OCI-LY1 (cell line): ENCODE results near the gene TERT.
"Not testable (repeated sequence)": the region's sequence is repeated elsewhere in the genome, so short reads cannot be mapped to it uniquely, and the experiment has no call there.

Source experiments
- H2AFZ ChIP-seq: fragments of 200-600 bp; sonication (generic), shearing (Covaris generic); 2 replicates; pipeline ENCODE4 v1.6.0; 2014; ENCODE audit warnings: antibody characterized with exemption, mild to moderate bottlenecking, low read length
- H3F3A ChIP-seq: fragments of 200-600 bp; sonication (generic), shearing (Covaris generic); 2 replicates; pipeline ENCODE4 v1.6.0; 2014; ENCODE audit warnings: mild to moderate bottlenecking, antibody characterized with exemption, low read length, moderate library complexity; ENCODE audit not compliant: insufficient read depth
- H3K27ac ChIP-seq: fragments of 200-600 bp; sonication (generic); 2 replicates; pipeline ENCODE4 v1.5.1; 2014; ENCODE audit warnings: low read length, mixed run types, mild to moderate bottlenecking, low read depth; ENCODE audit not compliant: poor library complexity, severe bottlenecking
- H3K27me3 ChIP-seq: fragments of 200-600 bp; sonication (generic); 2 replicates; pipeline ENCODE4 v1.6.0; 2014; ENCODE audit warnings: antibody characterized with exemption, mild to moderate bottlenecking, low read length, moderate library complexity; ENCODE audit not compliant: insufficient read depth
- H3K36me3 ChIP-seq: fragments of 200-600 bp; sonication (generic); 2 replicates; pipeline ENCODE4 v1.6.1; 2014; ENCODE audit warnings: mild to moderate bottlenecking, antibody characterized with exemption, low read length, moderate library complexity, mixed read lengths; ENCODE audit not compliant: insufficient read depth
- H3K4me1 ChIP-seq: fragments of 200-600 bp; sonication (generic); 2 replicates; pipeline ENCODE4 v1.5.1; 2014; ENCODE audit warnings: mild to moderate bottlenecking, low read length, moderate library complexity; ENCODE audit not compliant: insufficient read depth, severe bottlenecking
- H3K4me2 ChIP-seq: fragments of 200-600 bp; sonication (generic), shearing (Covaris generic); 2 replicates; pipeline ENCODE4 v1.6.1; 2014; ENCODE audit warnings: low read length
- H3K4me3 ChIP-seq: fragments of 200-600 bp; sonication (generic); 2 replicates; pipeline ENCODE4 v1.5.1; 2014; ENCODE audit warnings: low read length, low read depth, mild to moderate bottlenecking, mixed read lengths; ENCODE audit not compliant: poor library complexity, severe bottlenecking
- H3K79me2 ChIP-seq: fragments of 200-600 bp; shearing (Covaris generic); 2 replicates; pipeline ENCODE4 v1.6.1; 2016; ENCODE audit warnings: mixed run types, low read length, mixed read lengths; ENCODE audit not compliant: insufficient read depth
- H3K9ac ChIP-seq: fragments of 200-600 bp; sonication (generic), shearing (Covaris generic); 2 replicates; pipeline ENCODE4 v1.6.1; 2014; ENCODE audit warnings: mild to moderate bottlenecking, low read length, mixed read lengths
- H3K9me2 ChIP-seq: fragments of 200-600 bp; sonication (generic), shearing (Covaris generic); 2 replicates; pipeline ENCODE4 v1.6.1; 2014; ENCODE audit warnings: low read depth, mild to moderate bottlenecking, low read length, mixed read lengths
- H3K9me3 ChIP-seq: fragments of 200-600 bp; shearing (Covaris generic); 2 replicates; pipeline ENCODE4 v1.6.1; 2014; ENCODE audit warnings: low read length, mixed read lengths
- H4K20me1 ChIP-seq: fragments of 200-600 bp; sonication (generic), shearing (Covaris generic); 2 replicates; pipeline ENCODE4 v1.6.0; 2016; ENCODE audit warnings: mild to moderate bottlenecking, low read length; ENCODE audit not compliant: insufficient read depth
- CTCF ChIP-seq: fragments of 200-600 bp; sonication (generic), shearing (Covaris generic); IDR thresholded peaks from 2 replicates; pipeline ENCODE4 v1.5.1; 2017; ENCODE audit warnings: mild to moderate bottlenecking, antibody characterized with exemption, low read length, moderate library complexity, mixed read lengths
- EZH2 ChIP-seq: fragments of 200-600 bp; sonication (generic), shearing (Covaris generic); IDR thresholded peaks from 2 replicates; pipeline ENCODE4 v1.8.0; 2017; ENCODE audit warnings: borderline replicate concordance, mixed run types, mild to moderate bottlenecking, antibody characterized with exemption, low read length, moderate library complexity, mixed read lengths

The TERT gene

GRCh38 chr5:1230551-1230950 lies 64.3 kb downstream of the TERT start:
- H3K27me3 ChIP-seq: peaks cover 8% of the 10 kb centered on the region; the same call in 1 of the 2 replicates
- 0 out of 2 replicates have a peak, but pooled peaks cover under 1% of the 10 kb centered on the region for H3K9me3 ChIP-seq
- H3K9ac ChIP-seq: no peak overlapping the region
- H3K4me3 ChIP-seq: no peak overlapping the region
- no peaks in the 10 kb centered on the region for H3K79me2 ChIP-seq
- H3K4me2 ChIP-seq: no peak overlapping the region
- H2AFZ ChIP-seq: no peak overlapping the region
- no peak overlapping the region for H3K27ac ChIP-seq
- no peaks in the 10 kb centered on the region for H4K20me1 ChIP-seq
- H3K36me3 ChIP-seq: no peaks in the 10 kb centered on the region
- H3K4me1 ChIP-seq: no peaks in the 10 kb centered on the region
- H3F3A ChIP-seq: no peaks in the 10 kb centered on the region
- TF ChIP-seq CTCF: no peak
- TF ChIP-seq EZH2: no peak
- no peaks in the 10 kb centered on the region for H3K9me2 ChIP-seq

- TF ChIP-seq EZH2: no peak
- no peak for TF ChIP-seq CTCF
- Histone ChIP-seq H2AFZ (no peak overlapping the region), H3F3A (no peaks in the 10 kb centered on the region), H3K9me2 (no peaks in the 10 kb centered on the region), H4K20me1 (no peaks in the 10 kb centered on the region), H3K9ac (no peak overlapping the region), H3K27ac (no peak overlapping the region), H3K4me2 (no peak overlapping the region), H3K4me1 (no peaks in the 10 kb centered on the region), H3K4me3 (no peak overlapping the region), H3K36me3 (no peaks in the 10 kb centered on the region), H3K79me2 (no peaks in the 10 kb centered on the region), H3K27me3 (peaks cover 3% of the 10 kb centered on the region; the same call in 1 of the 2 replicates), H3K9me3 (no peaks in the 10 kb centered on the region)
Observed at GRCh38 chr5:1229822-1230221, 65.0 kb downstream of the TERT start.

GRCh38 chr5:1229023-1229422 lies 65.8 kb downstream of the TERT start:
- not testable (repeated sequence) for H3K36me3 ChIP-seq

GRCh38 chr5:1228120-1228519 lies 66.7 kb downstream of the TERT start:
- no peak overlapping the region for H3K9ac ChIP-seq
- no peaks in the 10 kb centered on the region for H3K9me3 ChIP-seq
- H3K4me3 ChIP-seq: no peak overlapping the region
- H3K4me1 ChIP-seq: no peaks in the 10 kb centered on the region
- no peak overlapping the region for H2AFZ ChIP-seq
- no peaks in the 10 kb centered on the region for H3K27me3 ChIP-seq
- H3K27ac ChIP-seq: no peak overlapping the region
- H3K9me2 ChIP-seq: no peaks in the 10 kb centered on the region
- H4K20me1 ChIP-seq: no peaks in the 10 kb centered on the region
- no peaks in the 10 kb centered on the region for H3K79me2 ChIP-seq
- no peaks in the 10 kb centered on the region for H3K36me3 ChIP-seq
- H3K4me2 ChIP-seq: no peak overlapping the region
- no peak for TF ChIP-seq EZH2
- no peak for TF ChIP-seq CTCF
- no peaks in the 10 kb centered on the region for H3F3A ChIP-seq

More at GRCh38 chr5:1229023-1229422, 65.8 kb downstream of the TERT start:
- H3K9ac ChIP-seq, H3K4me2 ChIP-seq, H3K4me1 ChIP-seq, H3K79me2 ChIP-seq, H3K9me3 ChIP-seq, H3K9me2 ChIP-seq, H3K27me3 ChIP-seq, H2AFZ ChIP-seq, H3K27ac ChIP-seq, H3F3A ChIP-seq, H4K20me1 ChIP-seq, H3K4me3 ChIP-seq: not testable (repeated sequence)
